GM19324 (cell line): ENCODE results near the gene ABCA7.
A peak's percentile ranks its signal among the peaks of the same experiment; 100 is the strongest.

Experiments used
- ATAC-seq: cut with Tn5 transposase; IDR thresholded peaks from one replicate; pipeline ENCODE4 v1.9.1; 2021; ENCODE audit warnings: mild to moderate bottlenecking, moderate library complexity; ENCODE audit not compliant: unreplicated experiment, low FRiP score

ABCA7 gene

DNA sequence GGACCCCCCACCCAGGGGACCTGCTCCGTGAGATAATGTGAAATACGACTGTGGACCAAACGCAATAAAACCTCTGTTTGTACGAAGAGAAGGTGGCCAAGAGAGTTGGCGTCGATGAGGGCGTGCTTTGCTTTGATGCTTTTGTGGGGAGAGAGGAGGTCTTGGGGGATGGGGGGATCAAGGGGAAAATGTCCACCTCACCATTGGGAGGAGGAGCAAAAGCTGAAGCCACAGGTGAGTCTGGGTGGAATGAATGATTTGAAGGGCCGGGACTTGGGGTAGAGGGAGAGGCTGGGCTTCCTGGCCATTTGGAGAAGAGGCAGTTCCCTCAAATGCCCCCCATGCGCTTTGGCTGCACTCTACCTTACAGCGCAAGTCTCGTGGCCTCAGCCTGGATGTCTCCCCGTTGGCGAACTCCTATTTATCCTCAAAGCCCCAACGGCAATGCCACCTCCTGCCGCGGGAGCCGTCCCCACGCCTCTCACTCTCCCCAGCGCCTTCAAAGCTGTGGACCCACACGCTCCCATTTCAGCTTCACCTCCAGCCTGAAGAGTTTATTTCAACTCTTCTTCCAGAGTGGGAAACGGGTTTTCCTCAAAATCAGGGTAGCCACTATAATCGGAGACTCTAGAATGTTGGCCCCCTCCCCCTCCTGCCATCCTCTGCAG lies 795 bp upstream of the ABCA7 start:
- ATAC-seq = no peak

DNA sequence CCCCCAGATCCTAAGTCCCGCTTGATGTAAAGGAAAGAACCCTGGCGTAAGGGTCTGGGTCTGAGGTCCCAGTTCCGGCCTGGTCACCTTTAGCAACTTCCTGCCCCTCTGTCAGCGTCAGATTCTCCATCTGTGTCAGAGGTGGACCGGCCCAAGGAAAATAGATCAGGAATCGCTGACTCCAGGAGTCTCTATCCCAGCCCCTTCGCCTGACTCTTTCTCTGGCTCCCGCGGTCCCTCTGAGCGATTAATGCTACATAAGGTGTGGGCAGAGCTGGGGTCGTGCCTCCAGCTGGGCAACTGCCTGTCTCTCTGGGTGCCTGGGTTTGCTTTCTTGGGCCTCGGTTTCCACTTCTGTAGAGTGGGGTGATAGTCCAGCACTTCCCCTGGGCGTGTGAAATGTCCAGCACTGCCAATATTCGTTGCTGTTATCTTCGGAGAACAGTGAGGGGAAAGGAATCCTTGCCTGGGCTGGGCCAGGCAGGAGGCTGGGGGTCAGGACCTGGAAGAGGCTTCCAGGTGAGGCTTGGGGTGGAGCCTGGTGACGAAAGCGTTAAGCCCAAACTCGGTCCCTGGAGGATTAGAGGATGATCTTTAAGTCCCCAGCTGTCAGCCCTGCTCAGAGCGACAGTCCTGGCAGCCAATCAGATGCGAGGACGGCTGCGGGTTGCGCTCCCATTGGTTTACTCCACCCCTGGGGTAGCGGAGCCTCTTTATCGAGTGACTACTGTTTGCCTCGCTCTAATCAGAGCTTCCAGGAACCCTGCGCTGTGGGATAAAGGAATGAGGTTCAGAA lies 767 bp downstream of the ABCA7 start:
- peak; percentile 35 for ATAC-seq

DNA sequence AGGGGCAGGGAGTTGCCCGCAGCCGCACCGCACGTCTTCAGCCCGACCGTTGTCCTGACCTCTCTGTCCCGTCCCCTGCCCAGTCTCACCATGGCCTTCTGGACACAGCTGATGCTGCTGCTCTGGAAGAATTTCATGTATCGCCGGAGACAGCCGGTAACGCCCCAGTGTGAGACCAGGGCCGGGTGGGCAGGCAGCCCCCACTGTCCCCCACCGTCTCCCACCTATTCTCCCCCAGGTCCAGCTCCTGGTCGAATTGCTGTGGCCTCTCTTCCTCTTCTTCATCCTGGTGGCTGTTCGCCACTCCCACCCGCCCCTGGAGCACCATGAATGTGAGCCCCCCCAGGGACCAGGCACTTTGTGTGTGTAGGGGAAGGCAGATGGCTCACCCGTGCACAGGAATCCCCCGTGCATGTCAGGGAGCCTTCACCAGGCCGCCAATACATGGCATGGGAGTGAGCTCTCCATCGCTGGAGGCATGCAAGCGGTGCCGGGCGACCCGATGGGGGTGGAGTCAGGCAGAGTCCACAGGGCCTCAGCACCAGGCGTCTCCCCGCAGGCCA lies 1.4 kb downstream of the ABCA7 start:
- no peak for ATAC-seq

DNA sequence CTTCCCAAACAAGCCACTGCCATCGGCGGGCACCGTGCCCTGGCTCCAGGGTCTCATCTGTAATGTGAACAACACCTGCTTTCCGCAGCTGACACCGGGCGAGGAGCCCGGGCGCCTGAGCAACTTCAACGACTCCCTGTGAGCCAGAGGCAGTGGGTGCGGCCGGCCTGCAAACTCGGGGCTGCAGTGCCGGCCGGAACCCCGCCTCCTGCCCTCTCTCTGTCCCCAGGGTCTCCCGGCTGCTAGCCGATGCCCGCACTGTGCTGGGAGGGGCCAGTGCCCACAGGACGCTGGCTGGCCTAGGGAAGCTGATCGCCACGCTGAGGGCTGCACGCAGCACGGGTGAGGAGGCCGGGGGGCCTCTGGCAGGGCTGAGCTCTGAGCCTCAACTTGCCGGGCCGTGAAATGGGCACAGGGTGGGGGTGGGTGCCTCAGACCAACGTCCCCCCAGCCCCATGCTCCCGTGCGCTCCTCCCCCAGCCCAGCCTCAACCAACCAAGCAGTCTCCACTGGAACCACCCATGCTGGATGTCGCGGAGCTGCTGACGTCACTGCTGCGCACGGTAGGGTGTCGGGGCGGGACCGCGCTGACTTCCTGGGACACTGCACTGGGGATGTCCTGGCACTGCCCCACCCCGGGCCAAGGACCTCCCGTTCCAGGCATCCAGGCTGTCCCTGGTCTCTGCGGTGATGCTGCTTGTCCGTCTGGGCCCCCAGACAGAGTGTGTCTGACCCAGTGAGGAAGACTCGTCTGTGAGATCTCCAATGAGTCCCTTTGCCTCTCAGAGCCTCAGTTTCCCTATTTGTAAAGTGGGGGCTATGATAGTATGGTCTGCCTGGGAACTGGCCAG lies 2.2 kb downstream of the ABCA7 start:
- no peak for ATAC-seq

DNA sequence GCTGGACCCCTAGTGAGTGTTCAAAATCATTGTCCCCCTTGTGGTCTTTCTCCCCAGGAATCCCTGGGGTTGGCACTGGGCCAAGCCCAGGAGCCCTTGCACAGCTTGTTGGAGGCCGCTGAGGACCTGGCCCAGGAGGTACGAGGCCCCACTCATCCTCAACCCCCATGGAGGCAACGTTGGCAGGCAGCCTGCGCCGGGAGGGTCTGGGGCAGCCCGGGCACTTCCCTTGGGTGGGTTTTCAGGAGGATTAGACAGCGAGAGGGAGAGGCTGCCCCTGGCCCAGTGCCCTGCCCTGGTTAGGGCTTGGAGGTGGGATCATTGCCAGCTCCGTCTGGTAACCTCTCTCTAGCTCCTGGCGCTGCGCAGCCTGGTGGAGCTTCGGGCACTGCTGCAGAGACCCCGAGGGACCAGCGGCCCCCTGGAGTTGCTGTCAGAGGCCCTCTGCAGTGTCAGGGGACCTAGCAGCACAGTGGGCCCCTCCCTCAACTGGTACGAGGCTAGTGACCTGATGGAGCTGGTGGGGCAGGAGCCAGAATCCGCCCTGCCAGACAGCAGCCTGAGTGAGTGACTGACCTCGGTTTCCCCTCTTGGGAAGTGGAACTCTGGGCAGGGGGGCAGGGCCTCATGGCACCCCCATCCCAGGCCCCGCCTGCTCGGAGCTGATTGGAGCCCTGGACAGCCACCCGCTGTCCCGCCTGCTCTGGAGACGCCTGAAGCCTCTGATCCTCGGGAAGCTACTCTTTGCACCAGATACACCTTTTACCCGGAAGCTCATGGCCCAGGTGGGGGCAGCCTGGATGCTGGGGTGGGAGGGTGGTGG lies 3.0 kb downstream of the ABCA7 start:
- ATAC-seq = no peak

DNA sequence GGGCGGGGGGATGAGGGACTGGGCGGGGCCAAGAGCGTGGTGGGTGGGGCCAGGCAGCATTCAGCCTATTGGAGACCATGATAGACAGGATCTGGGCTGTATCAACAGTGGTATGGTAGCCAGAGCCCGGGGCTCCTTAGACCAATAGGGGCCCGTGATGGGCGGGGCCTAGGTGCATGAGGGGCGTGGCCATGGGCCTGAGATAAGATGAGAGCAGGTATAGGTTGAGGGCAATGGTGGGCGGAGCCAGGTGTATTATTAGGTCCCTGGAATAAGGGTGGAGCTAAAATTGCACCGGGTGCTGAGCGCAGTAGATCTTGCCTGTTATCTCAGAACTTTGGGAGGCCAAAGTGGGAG lies 5.3 kb downstream of the ABCA7 start:
- ATAC-seq = no peak

DNA sequence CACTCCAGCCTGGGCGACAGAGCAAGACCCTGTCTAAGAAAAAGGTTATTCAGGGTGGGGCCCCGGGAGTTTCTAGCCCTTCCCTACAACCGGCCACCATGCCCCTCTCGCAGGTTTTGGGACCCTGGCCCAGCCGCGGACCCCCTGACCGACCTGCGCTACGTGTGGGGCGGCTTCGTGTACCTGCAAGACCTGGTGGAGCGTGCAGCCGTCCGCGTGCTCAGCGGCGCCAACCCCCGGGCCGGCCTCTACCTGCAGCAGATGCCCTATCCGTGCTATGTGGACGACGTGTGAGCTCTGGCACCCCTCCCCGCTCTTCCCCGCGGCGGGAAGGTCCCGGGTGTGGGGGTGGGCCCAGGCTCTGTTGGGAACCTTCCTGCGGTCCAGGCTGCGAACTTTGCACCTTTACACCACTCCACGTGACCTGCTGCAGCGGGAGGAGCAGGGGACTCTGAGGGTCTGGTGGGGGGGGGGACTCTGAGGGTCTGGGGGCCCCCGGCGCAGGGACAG lies 6.3 kb downstream of the ABCA7 start:
- no peak for ATAC-seq

DNA sequence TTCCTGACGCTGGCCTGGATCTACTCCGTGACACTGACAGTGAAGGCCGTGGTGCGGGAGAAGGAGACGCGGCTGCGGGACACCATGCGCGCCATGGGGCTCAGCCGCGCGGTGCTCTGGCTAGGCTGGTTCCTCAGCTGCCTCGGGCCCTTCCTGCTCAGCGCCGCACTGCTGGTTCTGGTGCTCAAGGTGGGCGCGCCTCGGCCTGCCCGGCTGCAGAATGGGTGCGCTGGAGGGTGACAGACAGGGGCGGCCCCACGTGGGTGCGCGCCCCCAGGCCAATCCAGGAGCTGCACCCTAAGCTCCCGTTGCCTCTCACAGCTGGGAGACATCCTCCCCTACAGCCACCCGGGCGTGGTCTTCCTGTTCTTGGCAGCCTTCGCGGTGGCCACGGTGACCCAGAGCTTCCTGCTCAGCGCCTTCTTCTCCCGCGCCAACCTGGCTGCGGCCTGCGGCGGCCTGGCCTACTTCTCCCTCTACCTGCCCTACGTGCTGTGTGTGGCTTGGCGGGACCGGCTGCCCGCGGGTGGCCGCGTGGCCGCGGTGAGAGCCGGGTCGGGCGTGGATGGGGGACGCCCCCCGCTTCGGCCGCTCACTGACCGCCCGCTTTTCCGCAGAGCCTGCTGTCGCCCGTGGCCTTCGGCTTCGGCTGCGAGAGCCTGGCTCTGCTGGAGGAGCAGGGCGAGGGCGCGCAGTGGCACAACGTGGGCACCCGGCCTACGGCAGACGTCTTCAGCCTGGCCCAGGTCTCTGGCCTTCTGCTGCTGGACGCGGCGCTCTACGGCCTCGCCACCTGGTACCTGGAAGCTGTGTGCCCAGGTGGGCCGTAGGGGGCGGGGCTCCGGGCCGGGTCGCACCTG lies 7.2 kb downstream of the ABCA7 start:
- ATAC-seq = no peak

DNA sequence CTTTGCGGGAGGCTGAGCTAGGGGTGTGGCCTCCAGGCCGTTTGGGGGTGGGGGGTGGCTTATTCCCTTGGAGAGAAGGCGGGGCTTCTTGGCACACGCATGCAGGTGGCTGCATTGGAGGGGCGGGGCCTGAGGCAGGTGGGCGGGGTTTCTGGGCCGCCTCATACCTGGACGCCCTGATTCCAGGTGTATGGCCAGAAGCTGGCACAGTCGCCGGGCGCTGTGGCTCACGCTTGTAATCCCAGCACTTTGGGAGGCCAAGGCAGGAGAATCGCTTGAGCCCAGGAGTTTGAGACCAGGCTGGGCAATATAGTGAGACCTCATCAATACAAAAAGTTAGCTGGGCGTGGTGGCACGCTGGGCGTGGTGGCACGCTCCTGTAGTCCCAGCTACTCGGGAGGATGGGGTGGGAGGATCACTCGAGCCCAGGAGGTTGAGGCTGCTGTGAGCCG lies 7.8 kb downstream of the ABCA7 start:
- no peak for ATAC-seq

DNA sequence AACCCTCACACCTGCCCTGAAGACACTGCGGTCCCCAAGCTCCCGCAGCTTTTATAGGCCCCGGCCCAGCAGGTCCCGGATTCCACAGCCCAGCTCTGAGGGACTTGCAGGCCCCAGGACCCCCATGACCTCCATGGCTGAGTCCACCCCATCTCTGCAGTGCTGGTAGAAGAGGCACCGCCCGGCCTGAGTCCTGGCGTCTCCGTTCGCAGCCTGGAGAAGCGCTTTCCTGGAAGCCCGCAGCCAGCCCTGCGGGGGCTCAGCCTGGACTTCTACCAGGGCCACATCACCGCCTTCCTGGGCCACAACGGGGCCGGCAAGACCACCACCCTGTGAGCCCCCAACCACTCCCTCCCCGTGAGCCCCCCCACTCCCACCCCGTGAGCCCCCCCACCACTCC lies 9.2 kb downstream of the ABCA7 start:
- no peak for ATAC-seq

DNA sequence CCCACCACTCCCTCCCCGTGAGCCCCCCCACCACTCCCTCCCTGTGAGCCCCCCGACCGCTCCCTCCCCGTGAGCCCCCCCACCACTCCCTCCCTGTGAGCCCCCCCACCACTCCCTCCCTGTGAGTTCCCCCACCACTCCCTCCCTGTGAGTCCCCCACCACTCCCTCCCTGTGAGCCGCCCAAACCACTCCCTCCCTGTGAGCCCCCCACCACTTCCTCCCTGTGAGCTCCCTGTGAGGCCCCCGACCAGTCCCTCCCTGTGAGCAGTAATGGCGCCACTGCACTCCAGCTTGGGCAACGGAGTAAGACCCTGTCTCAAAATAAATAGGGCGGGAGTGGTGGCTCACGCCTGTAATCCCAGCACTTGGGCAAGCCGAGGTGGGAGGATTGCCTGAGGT lies 9.9 kb downstream of the ABCA7 start:
- ATAC-seq = no peak

DNA sequence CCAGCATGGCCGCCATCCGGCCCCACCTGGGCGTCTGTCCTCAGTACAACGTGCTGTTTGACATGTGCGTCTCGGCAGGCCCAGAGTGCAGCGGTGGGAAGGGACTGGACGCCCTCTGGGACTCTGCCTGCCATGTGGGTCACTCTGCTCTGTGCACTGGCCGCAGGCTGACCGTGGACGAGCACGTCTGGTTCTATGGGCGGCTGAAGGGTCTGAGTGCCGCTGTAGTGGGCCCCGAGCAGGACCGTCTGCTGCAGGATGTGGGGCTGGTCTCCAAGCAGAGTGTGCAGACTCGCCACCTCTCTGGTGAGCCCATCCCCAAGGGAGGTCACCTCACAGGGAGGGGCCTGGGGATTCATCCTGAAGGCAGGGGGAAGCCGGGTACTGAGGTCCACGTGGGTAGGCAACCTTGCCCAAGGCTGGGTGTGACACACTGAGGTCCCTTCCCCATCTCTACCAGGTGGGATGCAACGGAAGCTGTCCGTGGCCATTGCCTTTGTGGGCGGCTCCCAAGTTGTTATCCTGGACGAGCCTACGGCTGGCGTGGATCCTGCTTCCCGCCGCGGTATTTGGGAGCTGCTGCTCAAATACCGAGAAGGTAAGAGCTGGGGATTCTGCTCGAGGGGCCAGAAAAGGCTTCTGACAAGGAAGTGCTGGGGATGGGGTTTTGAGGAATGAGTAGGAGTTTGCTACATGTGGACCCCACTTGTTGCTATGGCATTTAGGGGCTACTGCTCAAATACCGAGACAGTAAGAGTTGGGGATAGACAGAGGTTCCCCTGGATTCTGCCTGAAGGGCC lies 11.3 kb downstream of the ABCA7 start:
- ATAC-seq = no peak

DNA sequence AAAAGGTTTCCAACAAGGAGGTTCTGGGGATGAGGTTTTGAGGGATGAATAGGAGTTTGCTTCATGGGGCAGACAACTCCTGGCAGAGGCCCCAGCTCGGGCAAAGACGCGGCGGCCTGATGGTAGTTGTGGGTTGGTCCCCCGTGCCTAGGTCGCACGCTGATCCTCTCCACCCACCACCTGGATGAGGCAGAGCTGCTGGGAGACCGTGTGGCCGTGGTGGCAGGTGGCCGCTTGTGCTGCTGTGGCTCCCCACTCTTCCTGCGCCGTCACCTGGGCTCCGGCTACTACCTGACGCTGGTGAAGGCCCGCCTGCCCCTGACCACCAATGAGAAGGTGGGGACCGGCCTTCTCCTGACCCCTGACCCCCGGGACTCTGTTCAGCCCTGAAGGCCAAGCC lies 11.9 kb downstream of the ABCA7 start:
- ATAC-seq = no peak

DNA sequence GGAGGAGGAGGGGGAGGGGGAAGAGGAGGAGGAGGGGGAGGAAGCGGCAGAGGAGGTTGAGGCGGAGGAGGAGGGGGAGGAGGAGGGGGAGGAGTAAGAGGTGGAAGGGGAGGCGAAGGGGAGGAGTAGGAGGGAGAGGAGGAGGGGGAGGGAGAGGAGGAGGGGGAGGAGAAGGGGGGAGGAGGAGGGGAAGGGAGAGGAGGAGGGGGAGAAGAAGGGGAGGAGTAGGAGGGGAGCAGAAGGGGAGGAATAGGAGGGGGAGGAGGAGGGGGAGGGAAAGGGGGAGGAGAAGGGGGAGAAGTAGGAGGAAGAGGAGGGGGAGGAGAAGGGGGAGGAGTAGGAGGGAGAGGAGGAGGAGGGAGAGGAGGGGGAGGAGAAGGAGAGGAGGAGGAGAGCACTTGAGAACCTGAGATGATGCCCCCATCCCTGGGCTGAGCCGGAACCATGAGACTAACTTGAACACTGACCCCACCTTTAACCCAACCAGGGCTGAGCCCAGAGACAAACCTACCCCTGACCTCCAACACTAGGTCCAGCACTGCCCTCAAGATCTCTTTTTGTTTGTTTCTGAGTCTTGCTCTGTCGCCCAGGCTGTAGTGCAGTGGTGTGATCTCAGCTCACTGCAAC lies 12.6 kb downstream of the ABCA7 start:
- ATAC-seq = no peak

DNA sequence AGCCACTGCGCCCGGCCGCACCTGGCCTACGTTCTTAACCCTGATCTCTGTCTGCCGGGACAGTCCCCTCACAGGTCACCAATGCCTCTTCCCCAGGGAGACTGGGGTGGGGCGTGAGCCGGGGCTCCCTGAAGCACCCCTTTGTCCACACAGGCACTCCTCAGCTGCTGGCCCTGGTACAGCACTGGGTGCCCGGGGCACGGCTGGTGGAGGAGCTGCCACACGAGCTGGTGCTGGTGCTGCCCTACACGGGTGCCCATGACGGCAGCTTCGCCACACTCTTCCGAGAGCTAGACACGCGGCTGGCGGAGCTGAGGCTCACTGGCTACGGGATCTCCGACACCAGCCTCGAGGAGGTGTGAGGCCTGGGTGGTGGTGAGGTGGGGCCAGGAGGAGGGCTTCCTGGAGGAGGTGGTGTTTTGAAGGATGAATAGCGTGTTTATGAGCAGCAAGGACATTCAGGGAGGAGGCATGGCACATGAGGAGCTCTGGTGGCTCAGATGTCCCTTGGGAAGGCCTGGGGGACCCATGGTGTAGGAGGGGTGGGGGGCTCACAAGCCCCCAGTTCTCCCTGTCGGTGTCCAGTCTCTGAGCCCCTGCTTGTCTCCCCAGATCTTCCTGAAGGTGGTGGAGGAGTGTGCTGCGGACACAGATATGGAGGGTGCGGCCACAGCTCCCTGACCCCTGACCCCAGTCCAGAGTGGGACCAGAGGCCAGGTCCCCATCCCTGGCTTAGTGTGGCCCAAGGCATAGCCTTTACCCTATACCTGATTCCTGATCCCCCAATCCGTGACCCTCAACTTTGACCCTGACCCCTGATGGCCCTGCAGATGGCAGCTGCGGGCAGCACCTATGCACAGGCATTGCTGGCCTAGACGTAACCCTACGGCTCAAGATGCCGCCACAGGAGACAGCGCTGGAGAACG lies 13.5 kb downstream of the ABCA7 start:
- no peak for ATAC-seq

DNA sequence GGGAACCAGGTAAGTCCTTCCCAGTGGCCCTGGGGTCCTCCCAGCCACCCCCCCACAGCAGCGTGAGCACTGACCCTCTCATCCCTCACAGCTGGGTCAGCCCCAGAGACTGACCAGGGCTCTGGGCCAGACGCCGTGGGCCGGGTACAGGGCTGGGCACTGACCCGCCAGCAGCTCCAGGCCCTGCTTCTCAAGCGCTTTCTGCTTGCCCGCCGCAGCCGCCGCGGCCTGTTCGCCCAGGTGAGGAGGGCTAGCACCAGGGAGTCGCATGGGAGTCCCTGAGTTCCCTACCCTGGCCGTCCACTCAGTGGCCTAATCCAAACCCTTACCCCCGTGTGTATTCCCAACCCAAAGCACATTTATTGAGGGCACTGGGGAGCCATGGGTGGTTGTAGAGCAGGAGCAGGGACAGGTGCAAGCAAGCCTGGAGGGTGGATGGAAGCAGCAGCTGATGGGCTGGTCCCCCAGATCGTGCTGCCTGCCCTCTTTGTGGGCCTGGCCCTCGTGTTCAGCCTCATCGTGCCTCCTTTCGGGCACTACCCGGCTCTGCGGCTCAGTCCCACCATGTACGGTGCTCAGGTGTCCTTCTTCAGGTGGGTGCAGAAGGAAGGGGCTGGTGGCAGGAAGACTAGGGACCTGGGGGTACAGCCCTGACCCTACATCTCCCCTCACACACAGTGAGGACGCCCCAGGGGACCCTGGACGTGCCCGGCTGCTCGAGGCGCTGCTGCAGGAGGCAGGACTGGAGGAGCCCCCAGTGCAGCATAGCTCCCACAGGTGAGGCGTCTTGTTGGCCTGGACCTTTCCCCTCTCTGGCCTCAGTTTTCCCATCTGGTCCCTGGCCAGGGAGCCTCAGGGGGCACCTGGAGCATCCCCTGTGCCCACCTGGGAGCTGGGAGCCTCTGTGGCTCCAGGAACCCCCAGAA lies 14.5 kb downstream of the ABCA7 start:
- no peak for ATAC-seq
